CD4-positive, alpha-beta T cell treated with Interleukin-1 beta for 1 hour (primary cell): ENCODE measurements around the gene HS6ST1.
"Not testable (repeated sequence)": the region's sequence is repeated elsewhere in the genome, so short reads cannot be mapped to it uniquely, and the experiment has no call there.

Source experiments
- DNase-seq, 2 donors: peaks; one replicate each; pipeline ENCODE4 v3.0.0-alpha.2; 2020 to 2022

The HS6ST1 gene

GRCh38 chr2:128265608-128265993 is 53.1 kb downstream of the HS6ST1 start:
- DNase-seq, result not testable (repeated sequence)

DNA sequence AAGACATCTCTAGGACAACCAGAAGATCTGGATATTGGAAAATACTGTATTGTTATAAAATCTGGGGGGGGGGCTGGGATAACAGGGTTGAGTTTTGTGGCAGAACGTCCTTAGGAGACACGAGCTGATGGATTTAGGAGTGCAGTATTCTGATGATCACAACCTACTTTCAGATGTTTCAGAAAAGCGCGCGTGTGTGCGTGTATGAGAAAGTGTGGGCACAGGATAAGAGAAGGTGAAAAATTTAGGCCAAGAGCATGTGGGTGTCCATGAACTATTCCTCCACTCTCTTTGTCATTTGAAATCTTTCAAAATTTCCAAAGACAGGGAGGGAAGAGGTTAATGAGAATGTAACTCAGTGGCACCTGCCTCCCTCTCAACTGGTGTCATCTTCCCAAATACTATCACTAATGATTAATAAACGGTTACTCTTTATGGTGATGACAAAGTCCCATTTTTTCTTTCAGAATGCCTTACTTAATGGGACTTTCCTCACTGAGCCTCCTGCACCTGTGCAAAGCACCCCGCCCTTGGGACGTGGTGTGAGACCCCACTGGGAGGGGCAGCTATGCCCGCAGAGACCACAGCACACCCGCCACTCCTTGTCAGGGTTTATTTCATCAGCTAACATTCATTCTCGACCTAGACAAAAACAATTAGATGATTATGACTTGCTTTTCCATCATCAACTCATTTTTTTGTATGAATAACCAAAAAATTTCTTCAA is 53.6 kb downstream of the HS6ST1 start:
- DNase-seq, result no peak

DNA sequence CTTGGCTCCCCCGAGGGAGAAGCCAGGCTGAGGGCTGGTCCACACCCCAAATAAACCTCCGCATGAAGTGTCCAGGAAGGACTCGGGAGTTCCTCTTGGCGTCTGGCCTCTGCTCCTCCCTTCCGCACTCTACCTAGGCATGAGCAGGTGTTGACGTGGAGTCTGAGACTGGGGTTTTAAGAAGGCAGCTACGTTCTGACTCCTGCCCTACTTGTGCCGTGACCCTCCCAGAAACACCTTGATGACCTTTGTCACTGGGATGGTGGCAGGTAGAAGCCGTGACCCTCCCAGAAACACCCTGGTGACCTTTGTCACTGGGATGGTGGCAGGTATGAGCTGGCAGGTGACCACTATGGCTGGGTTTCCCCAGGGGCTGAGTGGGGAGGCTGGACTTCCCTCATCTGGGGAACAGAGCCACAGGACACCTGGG is 54.8 kb downstream of the HS6ST1 start:
- DNase-seq, result no peak

DNA sequence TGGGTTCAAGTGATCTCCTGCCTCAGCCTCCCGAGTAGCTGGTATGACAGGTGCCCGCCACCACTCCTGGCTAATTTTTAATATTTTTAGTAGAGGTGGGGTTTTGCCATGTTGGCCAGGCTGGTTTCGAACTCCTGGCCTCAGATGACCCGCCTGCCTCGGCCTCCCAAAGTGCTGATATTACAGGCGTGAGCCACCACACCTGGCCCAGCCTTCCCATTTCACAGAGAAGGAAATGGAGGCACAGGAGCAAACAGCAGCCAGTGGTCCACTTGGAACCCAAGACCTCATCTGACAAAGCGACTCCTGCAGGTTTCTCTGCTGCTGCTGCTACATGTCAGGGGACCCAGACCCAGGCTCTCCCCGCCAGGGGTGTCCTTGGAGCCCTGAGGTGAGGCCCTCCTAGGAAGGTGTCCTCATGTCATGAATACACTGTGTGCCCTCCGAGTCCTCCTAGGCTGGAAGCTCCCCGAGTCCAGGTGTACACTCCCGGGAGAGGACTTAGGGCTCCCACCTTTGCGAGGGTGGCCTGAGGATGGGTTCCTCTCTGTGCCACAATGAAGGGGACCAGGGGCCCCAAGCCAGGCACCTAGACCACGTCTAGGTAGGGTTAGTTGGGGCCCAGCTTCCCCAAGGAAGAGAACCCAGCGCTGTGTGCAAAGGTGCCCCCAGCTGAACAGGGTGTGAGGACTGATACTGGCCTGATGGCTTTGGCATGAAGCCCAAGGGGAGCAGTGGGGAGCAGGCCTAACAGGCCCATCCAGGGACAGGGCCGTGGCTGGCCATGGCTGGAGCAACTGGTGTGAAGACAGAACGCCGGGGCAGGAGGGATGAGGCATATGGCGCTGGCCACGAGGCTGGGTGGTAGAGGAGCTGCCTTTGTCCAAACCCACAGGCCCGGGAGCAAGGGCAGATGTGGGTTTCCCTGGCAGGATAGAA is 56.1 kb downstream of the HS6ST1 start:
- DNase-seq, result no peak

DNA sequence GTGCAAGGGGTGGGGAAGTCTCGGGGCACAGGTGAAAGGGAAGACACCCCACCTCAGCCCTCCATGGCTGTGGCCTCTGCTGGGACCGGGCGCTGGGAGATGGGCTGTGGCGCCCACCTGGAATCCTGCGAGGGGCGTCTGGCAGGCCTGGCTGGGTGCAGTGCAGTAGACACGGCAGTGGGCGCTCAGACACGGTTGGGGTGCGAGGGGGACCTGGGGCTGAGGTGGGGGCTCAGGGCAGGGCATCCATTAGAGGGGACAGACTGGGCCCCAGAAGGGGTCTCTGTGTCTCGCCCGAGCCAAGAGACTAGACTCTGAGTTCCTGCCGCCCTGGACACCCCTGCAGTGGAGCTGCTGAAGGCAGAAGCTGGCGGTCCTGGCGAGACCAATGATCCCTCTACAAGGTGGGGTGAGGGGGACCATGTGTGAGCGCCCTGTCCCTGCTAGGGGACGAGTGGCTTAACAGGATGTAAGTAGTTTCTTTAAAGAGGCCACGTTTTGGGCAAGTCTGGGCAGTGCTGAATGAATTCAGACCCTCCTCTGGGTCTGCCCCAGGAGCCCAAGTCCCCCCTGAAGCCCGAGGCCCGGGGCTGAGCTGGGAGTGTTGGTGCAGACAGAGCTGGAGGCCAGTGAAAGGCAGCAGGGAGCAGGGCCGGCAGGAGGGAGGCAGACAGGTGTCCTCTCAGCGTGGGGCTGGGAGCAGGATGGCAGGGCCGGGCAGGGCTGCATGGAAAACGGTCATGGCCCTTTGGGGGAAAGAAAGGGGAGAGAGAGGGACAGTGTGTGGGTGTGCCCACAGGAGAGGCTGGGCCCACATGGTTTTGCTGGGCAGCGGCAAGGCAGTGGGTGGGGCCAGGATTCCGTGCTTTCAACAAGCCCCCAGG is 57.2 kb downstream of the HS6ST1 start:
- DNase-seq, result no peak

- no peak for DNase-seq
These were observed 58.2 kb downstream of the HS6ST1 start for GRCh38 chr2:128260239-128261138.

DNA sequence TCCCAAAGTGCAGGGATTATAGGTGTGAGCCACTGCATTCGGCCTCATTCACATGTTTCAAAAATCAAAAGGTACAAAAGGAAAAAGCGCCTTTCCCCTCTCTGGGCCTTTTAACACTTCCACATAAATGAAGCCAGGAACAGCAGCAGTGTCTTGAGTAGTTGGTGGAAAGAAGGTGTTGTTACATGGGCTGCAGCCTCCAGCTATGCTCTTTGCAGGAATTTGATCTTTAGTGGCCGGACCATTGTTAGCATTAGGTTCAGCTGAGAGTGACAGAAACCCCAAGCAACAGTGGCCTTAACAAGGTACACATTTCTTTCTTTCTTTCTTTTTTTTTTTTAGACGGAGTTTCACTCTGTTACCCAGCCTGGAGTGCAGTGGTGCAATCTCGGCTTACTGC is 59.1 kb downstream of the HS6ST1 start:
- no peak for DNase-seq

DNA sequence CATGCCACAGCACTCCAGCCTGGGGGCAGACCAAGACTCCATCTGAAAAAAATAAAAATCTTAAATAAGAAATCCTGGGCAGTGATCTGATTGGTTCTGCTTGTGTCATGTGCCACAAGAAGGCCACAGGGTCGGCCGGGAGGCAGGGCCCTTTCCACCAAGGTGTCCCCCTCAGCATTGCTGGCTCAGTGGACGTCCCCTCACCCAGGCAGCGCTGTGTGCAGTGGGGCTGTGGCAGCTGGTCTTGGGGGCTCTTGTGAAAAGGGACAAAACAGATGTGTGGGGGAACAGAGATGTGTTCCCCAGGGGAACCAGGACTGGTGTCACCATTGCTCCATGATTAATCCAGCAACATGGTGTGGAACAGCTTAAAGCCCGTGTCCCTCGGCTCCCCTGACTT is 60.5 kb downstream of the HS6ST1 start:
- no peak for DNase-seq

- no peak for DNase-seq
These were observed 66.2 kb downstream of the HS6ST1 start for GRCh38 chr2:128252501-128252900.

DNA sequence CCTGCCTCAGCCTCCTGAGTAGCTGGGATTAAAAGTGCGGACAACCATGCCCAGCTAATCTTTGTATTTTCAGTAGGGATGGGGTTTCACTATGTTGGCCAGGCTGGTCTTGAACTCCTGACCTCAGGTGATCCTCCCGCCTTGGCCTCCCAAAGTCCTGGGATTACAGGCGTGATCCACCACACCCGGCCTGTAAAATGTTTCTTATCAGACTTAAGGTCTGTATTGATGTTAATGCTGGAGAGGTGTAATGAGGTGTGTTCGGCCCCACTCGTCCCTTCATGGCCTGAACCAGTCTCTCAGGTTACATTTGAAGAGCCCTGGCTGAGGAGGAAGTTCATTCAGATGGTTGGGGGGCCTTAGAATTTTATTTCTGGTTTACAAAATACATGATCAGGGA is 66.6 kb downstream of the HS6ST1 start:
- not testable (repeated sequence) for DNase-seq

GRCh38 chr2:128250229-128251025 is 68.2 kb downstream of the HS6ST1 start:
- DNase-seq, result no peak

DNA sequence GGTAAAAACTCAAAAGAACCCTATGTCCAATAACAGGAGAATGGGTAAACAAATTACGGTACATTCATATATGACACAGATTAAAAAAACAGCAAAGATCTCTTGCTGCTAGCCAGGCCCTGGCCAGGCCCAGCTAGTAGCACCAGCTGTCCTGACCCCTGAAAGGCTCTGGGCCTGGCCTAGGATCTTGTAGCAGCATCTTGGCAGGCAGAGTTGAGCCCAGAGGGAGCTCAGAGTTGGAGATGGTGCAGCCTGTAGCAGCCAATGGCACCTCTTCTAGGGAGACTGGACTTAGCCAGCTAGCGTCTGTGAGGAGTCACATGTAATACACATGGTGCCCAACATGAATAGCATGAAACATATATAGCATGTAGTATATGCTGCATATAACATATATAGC is 69.1 kb downstream of the HS6ST1 start:
- no peak for DNase-seq

DNA sequence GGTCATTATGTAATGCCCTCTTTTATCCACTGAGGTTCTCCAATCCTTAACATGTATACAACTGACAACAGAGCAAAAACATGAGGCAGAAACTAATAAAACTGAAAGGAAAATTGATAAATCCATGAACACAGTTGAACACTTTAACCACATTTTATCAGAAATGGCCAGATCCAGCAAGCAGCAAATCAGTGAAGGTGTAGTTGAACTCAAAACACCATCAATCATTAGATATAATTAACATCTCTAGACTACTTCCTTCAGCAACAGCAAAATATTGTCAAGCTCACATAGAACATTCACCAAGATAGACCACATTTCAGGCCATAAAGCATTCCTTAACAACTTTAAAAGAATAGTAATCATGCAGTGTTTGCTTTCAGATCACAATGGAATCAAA is 72.9 kb downstream of the HS6ST1 start:
- DNase-seq, result no peak

DNA sequence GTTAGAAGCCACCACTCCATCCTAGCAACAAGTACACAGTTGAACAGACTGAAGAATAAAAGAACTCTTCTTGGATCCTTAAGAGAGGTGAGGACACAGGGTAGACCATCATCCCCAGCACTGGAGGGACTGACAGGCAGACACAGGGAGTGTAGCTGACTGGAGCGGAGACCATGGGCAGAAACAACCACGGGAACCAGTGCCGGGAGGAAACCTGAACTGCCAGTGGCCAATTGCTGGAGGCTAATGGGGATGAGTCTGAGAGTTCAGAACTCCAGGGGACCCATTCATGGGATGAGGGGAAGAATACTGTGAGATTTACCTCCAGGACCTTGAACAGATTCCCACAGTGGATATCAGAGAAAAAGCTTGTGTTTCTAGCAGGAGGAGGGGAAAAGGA is 76.8 kb downstream of the HS6ST1 start:
- no peak for DNase-seq

- no peak for DNase-seq
These were observed 80.6 kb downstream of the HS6ST1 start for GRCh38 chr2:128237911-128238697.

- no peak for DNase-seq
These were observed 81.6 kb downstream of the HS6ST1 start for GRCh38 chr2:128237081-128237534.

DNA sequence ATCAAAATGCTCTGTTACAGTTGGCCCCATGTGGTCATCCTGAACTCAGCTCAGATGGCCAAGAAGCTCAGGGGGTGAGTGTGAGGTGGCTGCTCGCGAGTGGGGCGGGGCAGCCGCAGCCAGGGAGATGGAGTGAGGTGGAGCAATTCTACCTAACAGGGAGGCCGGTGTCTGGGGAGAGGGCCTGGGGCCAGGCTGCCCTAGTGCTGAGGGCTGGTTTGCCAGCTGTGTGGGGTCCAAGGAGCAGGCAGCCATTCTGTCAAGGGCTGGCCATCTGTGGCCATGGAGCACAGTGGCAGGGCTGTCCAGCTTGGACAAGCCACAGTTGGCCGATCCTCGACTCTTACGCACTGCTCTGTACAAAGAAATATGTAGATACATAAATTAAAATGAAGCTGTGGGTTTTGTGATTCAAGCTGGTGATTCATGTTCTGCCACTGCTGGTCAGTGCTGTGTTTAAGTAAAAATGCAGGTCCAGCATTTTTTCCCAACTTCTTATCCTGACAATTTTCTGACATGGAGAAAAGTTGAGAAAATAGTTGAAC is 82.1 kb downstream of the HS6ST1 start:
- no peak for DNase-seq

DNA sequence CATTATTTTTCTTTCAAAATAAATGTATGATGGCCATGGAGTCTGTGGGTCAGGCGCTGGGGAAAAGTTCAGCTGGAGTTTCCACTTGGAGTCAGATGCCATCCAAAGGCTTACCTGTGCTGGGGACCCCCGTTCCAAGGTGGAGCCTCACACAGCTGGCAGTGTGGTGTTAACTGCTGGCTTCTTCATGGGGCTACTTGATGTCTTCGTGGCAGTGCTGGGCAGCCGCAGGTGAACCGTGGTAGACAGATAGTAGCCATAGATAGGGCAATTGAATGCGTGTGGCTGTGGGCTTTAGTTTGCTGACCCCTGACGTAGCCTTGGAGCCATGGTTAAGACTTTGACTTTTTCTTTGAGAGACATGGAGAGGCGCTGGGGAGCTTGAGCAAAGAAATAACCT is 83.1 kb downstream of the HS6ST1 start:
- DNase-seq, result no peak

- no peak for DNase-seq
These were observed 84.1 kb downstream of the HS6ST1 start for GRCh38 chr2:128234613-128235012.
